Raji (cell line): ENCODE results near the gene PPP2R5D.

Experiments
- POLR2A ChIP-seq: IDR thresholded peaks from 2 replicates; pipeline ENCODE4 v1.6.1; 2011; ENCODE audit warnings: low read depth, low read length, control low read depth; ENCODE audit not compliant: insufficient read depth

PPP2R5D gene

GRCh38 chr6:42984001-42984923 lies at the start of gene PPP2R5D:
PPP2R5D (plus strand) TSS chr6:42984570; CDS start chr6:42984678, 108 bp downstream.
- TF ChIP-seq POLR2A, result peak; percentile 94

GRCh38 chr6:42935322-42935721 lies 49.0 kb upstream of the PPP2R5D start:
- TF ChIP-seq POLR2A, result no peak

GRCh38 chr6:42936398-42936797 lies 48.0 kb upstream of the PPP2R5D start:
- no peak for TF ChIP-seq POLR2A

- no peak for TF ChIP-seq POLR2A
Observed at GRCh38 chr6:42937548-42938427, 46.6 kb upstream of the PPP2R5D start.

GRCh38 chr6:42938428-42938796 lies 46.0 kb upstream of the PPP2R5D start:
- no peak for TF ChIP-seq POLR2A

GRCh38 chr6:42938987-42939809 lies 45.2 kb upstream of the PPP2R5D start:
- TF ChIP-seq POLR2A, result no peak

- TF ChIP-seq POLR2A, result no peak
Observed at GRCh38 chr6:42939810-42940167, 44.6 kb upstream of the PPP2R5D start.

GRCh38 chr6:42940493-42941045 lies 43.8 kb upstream of the PPP2R5D start:
- TF ChIP-seq POLR2A, result no peak

GRCh38 chr6:42942444-42942843 lies 41.9 kb upstream of the PPP2R5D start:
- TF ChIP-seq POLR2A, result no peak

GRCh38 chr6:42947950-42948349 lies 36.4 kb upstream of the PPP2R5D start:
- no peak for TF ChIP-seq POLR2A

GRCh38 chr6:42952389-42952788 lies 32.0 kb upstream of the PPP2R5D start:
- no peak for TF ChIP-seq POLR2A

GRCh38 chr6:42958125-42958524 lies 26.2 kb upstream of the PPP2R5D start:
- no peak for TF ChIP-seq POLR2A

GRCh38 chr6:42959917-42960242 lies 24.5 kb upstream of the PPP2R5D start:
- TF ChIP-seq POLR2A, result no peak

GRCh38 chr6:42960243-42961019 lies 23.9 kb upstream of the PPP2R5D start, which contains the start of gene GNMT:
GNMT (plus strand) TSS chr6:42960754; CDS start chr6:42960768, 14 bp downstream.
- no peak for TF ChIP-seq POLR2A
